HG03039 (cell line): ENCODE data around the gene MEG3.

Experiments
- ATAC-seq: cut with Tn5 transposase; IDR thresholded peaks from one replicate; pipeline ENCODE4 v1.9.1; 2021; ENCODE audit warnings: mild to moderate bottlenecking, moderate library complexity; ENCODE audit not compliant: unreplicated experiment

The MEG3 gene

GRCh38 chr14:100862277-100862676, 36.4 kb downstream of the MEG3 start:
- ATAC-seq, result no peak

GRCh38 chr14:100862793-100863192, 36.9 kb downstream of the MEG3 start:
- ATAC-seq, result no peak

- ATAC-seq, result no peak
Measured at GRCh38 chr14:100864206-100864605, 38.3 kb downstream of the MEG3 start.

- no peak for ATAC-seq
Measured at GRCh38 chr14:100864960-100865681, 39.2 kb downstream of the MEG3 start.

GRCh38 chr14:100865682-100866591, 40.0 kb downstream of the MEG3 start:
- no peak for ATAC-seq

- ATAC-seq, result no peak
Measured at GRCh38 chr14:100866666-100867630, 41.0 kb downstream of the MEG3 start.

GRCh38 chr14:100867631-100868315, 41.9 kb downstream of the MEG3 start:
- no peak for ATAC-seq

GRCh38 chr14:100868621-100869370, 42.9 kb downstream of the MEG3 start:
- ATAC-seq, result no peak

- ATAC-seq, result no peak
Measured at GRCh38 chr14:100871234-100872186, 45.6 kb downstream of the MEG3 start.

GRCh38 chr14:100872259-100873095, 46.6 kb downstream of the MEG3 start:
- no peak for ATAC-seq

GRCh38 chr14:100873096-100873482, 47.2 kb downstream of the MEG3 start:
- ATAC-seq, result no peak

GRCh38 chr14:100874051-100874410, 48.1 kb downstream of the MEG3 start:
- ATAC-seq, result no peak

GRCh38 chr14:100874411-100875091, 48.6 kb downstream of the MEG3 start:
- no peak for ATAC-seq

GRCh38 chr14:100875126-100875525, 49.2 kb downstream of the MEG3 start:
- ATAC-seq, result no peak

- no peak for ATAC-seq
Measured at GRCh38 chr14:100875861-100876590, 50.1 kb downstream of the MEG3 start.
